KOPT-K1 (cell line): ENCODE measurements around the gene EPN1.
"Not testable (repeated sequence)": the region's sequence is repeated elsewhere in the genome, so short reads cannot be mapped to it uniquely, and the experiment has no call there.

Experiments used
- H3K27ac ChIP-seq: fragments of 200-600 bp; sonication (generic); 2 replicates; pipeline ENCODE4 v1.5.1; 2016; ENCODE audit warnings: antibody characterized with exemption, mild to moderate bottlenecking, low read depth, low read length; ENCODE audit not compliant: poor library complexity, severe bottlenecking
- H3K36me3 ChIP-seq: fragments of 200-600 bp; sonication (generic); 2 replicates; pipeline ENCODE4 v1.5.1; 2017; ENCODE audit warnings: antibody characterized with exemption, mild to moderate bottlenecking, low read length, moderate library complexity; ENCODE audit not compliant: insufficient read depth
- H3K9me3 ChIP-seq: fragments of 200-600 bp; sonication (generic); 2 replicates; pipeline ENCODE4 v1.5.1; 2017; ENCODE audit warnings: antibody characterized with exemption, low read length, mild to moderate bottlenecking; ENCODE audit not compliant: insufficient read depth, poor library complexity, severe bottlenecking

The EPN1 gene

GRCh38 chr19:55720801-55721200 is 45.8 kb downstream of the EPN1 start:
- H3K9me3 ChIP-seq: peaks cover 34% of the 10 kb centered on the region
- no peaks in the 10 kb centered on the region for H3K36me3 ChIP-seq
- no peak overlapping the region for H3K27ac ChIP-seq

GRCh38 chr19:55723491-55723890 is 48.5 kb downstream of the EPN1 start:
- H3K9me3 ChIP-seq: peaks cover 34% of the 10 kb centered on the region
- H3K27ac ChIP-seq: no peak overlapping the region
- no peaks in the 10 kb centered on the region for H3K36me3 ChIP-seq

- H3K27ac ChIP-seq, H3K36me3 ChIP-seq, H3K9me3 ChIP-seq: not testable (repeated sequence)
These were observed 55.4 kb downstream of the EPN1 start for GRCh38 chr19:55730378-55730777.

- Histone ChIP-seq H3K36me3 (no peaks in the 10 kb centered on the region), H3K9me3 (no peaks in the 10 kb centered on the region), H3K27ac (no peak within 1 kb of the TSS)
These were observed 63.3 kb downstream of the EPN1 start, which contains the start of gene NLRP9 for GRCh38 chr19:55738302-55738701. NLRP9 (minus strand) TSS chr19:55738402; CDS start chr19:55738374, 28 bp downstream.

GRCh38 chr19:55750715-55751114 is 75.7 kb downstream of the EPN1 start:
- H3K9me3 ChIP-seq: peaks cover 8% of the 10 kb centered on the region
- H3K27ac ChIP-seq: no peak overlapping the region
- H3K36me3 ChIP-seq: no peaks in the 10 kb centered on the region

- Histone ChIP-seq H3K27ac (no peak overlapping the region), H3K36me3 (no peaks in the 10 kb centered on the region), H3K9me3 (peaks cover 12% of the 10 kb centered on the region)
These were observed 78.4 kb downstream of the EPN1 start for GRCh38 chr19:55753401-55753800.

GRCh38 chr19:55756808-55757207 is 81.8 kb downstream of the EPN1 start:
- H3K27ac ChIP-seq, H3K9me3 ChIP-seq, H3K36me3 ChIP-seq: not testable (repeated sequence)

GRCh38 chr19:55758797-55759196 is 83.8 kb downstream of the EPN1 start, which contains the start of gene RFPL4A:
RFPL4A (plus strand) TSS chr19:55759097; CDS start chr19:55761801, 2,704 bp downstream.
- H3K9me3 ChIP-seq, H3K36me3 ChIP-seq, H3K27ac ChIP-seq: not testable (repeated sequence)
